Upper lobe of left lung (tissue), 4 donors: ENCODE measurements around the gene FOXA3.

ENCODE experiments used
- CTCF ChIP-seq, 6 experiments: fragments of 450-650 bp in 4 of 6; fragments of 200-600 bp in 2 of 6; sonication (generic) in 2 of 6; IDR thresholded peaks; one replicate each; pipeline ENCODE4 v1.5.1; 2016 to 2019; ENCODE audit warnings: antibody characterized with exemption in 6 of 6
- POLR2A ChIP-seq, 4 donors: fragments of 450-650 bp; IDR thresholded peaks; one replicate each; pipeline ENCODE4 v1.5.1; 2016 to 2017; ENCODE audit warnings: antibody characterized with exemption in 4 of 4, mild to moderate bottlenecking in 2 of 4

- TF ChIP-seq CTCF (IDR thresholded peaks at IDR 0.05) (no peak), POLR2A (IDR thresholded peaks at IDR 0.05) (no peak)
These were observed 15.8 kb downstream of the FOXA3 start for GRCh38 chr19:45879971-45880370.
